Keratinocyte (primary cell): Measurements from ENCODE around the gene FAM184B.

Experiments used
- CTCF ChIP-seq, 3 experiments: IDR thresholded peaks in 1 of 3; conservative IDR thresholded peaks in 1 of 3; optimal IDR thresholded peaks in 1 of 3; 2 replicates in 2 of 3; 3 replicates in 1 of 3; pipeline versions ENCODE3 to v1.5.1; 2011; ENCODE audit warnings: low read length in 3 of 3, mild to moderate bottlenecking in 3 of 3, moderate library complexity in 2 of 3, control low read depth in 1 of 3, inconsistent platforms in 1 of 3; ENCODE audit not compliant: insufficient read depth in 2 of 3; ENCODE audit errors: extremely low read depth in 1 of 3
- EZH2 ChIP-seq: IDR thresholded peaks from one replicate; pipeline ENCODE4 v1.6.1; 2012; ENCODE audit warnings: inconsistent platforms, mild to moderate bottlenecking, low read length, moderate library complexity

GRCh38 chr4:17778431-17778830 is 3.0 kb downstream of the FAM184B start:
- TF ChIP-seq CTCF (optimal IDR thresholded peaks at IDR 0.05 in 1 of 3, IDR thresholded peaks at IDR 0.05 in 1 of 3, conservative IDR thresholded peaks at IDR 0.05 in 1 of 3; ENCODE audit: extremely low read depth in 1 of 3, insufficient read depth in 2 of 3, low read length in 3 of 3) (no peak), EZH2 (no peak)
